Breast epithelium (tissue), 3 donors: ENCODE data around the gene RGP1.

ENCODE experiments used
- POLR2A ChIP-seq: fragments of 450-650 bp; IDR thresholded peaks from one replicate; pipeline ENCODE4 v1.6.1; 2016; ENCODE audit warnings: antibody characterized with exemption, mild to moderate bottlenecking, moderate library complexity
- POLR2AphosphoS5 ChIP-seq, 3 donors: sonication (generic); formaldehyde crosslinking; IDR thresholded peaks; one replicate each; pipeline ENCODE4 v1.6.1; 2017; ENCODE audit warnings: antibody characterized with exemption in 3 of 3
- TF ChIP-seq, protein P1 (sequence below), 3 donors: fragments of 450-650 bp; IDR thresholded peaks; one replicate each; pipeline ENCODE4 v1.5.1; 2016 to 2017; ENCODE audit warnings: antibody characterized with exemption in 3 of 3, mild to moderate bottlenecking in 3 of 3, moderate library complexity in 3 of 3

- TF ChIP-seq, protein P1, sequence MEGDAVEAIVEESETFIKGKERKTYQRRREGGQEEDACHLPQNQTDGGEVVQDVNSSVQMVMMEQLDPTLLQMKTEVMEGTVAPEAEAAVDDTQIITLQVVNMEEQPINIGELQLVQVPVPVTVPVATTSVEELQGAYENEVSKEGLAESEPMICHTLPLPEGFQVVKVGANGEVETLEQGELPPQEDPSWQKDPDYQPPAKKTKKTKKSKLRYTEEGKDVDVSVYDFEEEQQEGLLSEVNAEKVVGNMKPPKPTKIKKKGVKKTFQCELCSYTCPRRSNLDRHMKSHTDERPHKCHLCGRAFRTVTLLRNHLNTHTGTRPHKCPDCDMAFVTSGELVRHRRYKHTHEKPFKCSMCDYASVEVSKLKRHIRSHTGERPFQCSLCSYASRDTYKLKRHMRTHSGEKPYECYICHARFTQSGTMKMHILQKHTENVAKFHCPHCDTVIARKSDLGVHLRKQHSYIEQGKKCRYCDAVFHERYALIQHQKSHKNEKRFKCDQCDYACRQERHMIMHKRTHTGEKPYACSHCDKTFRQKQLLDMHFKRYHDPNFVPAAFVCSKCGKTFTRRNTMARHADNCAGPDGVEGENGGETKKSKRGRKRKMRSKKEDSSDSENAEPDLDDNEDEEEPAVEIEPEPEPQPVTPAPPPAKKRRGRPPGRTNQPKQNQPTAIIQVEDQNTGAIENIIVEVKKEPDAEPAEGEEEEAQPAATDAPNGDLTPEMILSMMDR (IDR thresholded peaks at IDR 0.05) = no peak
- no peak for TF ChIP-seq POLR2AphosphoS5 (IDR thresholded peaks at IDR 0.05)
- no peak for TF ChIP-seq POLR2A
These were observed 15.0 kb upstream of the RGP1 start for GRCh38 chr9:35734096-35734495.
